GM19328 (cell line): ENCODE data around the gene DNAH2.
A peak's percentile ranks its signal among the peaks of the same experiment; 100 is the strongest.

ENCODE experiments used
- ATAC-seq: cut with Tn5 transposase; IDR thresholded peaks from one replicate; pipeline ENCODE4 v1.9.1; 2021; ENCODE audit warnings: mild to moderate bottlenecking, moderate library complexity; ENCODE audit not compliant: unreplicated experiment

The DNAH2 gene

GRCh38 chr17:7716901-7717755 is at the start of gene DNAH2:
TSS of gene DNAH2 (plus strand) at chr17:7717744. CDS start at chr17:7719735, 1,991 bp downstream.
- ATAC-seq: no peak

GRCh38 chr17:7668482-7668881 is 49.1 kb upstream of the DNAH2 start:
- ATAC-seq: no peak

GRCh38 chr17:7673239-7673638 is 44.3 kb upstream of the DNAH2 start:
- ATAC-seq: no peak

GRCh38 chr17:7674934-7675333 is 42.6 kb upstream of the DNAH2 start:
- no peak for ATAC-seq

GRCh38 chr17:7676533-7676932 is 41.0 kb upstream of the DNAH2 start:
- ATAC-seq: no peak

GRCh38 chr17:7677388-7678067 is 40.0 kb upstream of the DNAH2 start:
- ATAC-seq: no peak

- no peak for ATAC-seq
These were observed 32.6 kb upstream of the DNAH2 start for GRCh38 chr17:7684851-7685532.

GRCh38 chr17:7685533-7686221 is 31.9 kb upstream of the DNAH2 start:
- no peak for ATAC-seq

- no peak for ATAC-seq
These were observed 31.1 kb upstream of the DNAH2 start for GRCh38 chr17:7686222-7687071.

- ATAC-seq: no peak
These were observed 30.3 kb upstream of the DNAH2 start, which contains the start of gene TP53 for GRCh38 chr17:7687072-7687907. TSS of gene TP53 (minus strand) at chr17:7687490. CDS start at chr17:7676594, 10,896 bp downstream.

GRCh38 chr17:7687908-7688807 is 29.4 kb upstream of the DNAH2 start, which contains the start of gene WRAP53:
TSS of gene WRAP53 (plus strand) at chr17:7688477. CDS start at chr17:7688649, 172 bp downstream.
- ATAC-seq: peak; percentile 67

GRCh38 chr17:7688808-7689316 is 28.7 kb upstream of the DNAH2 start:
- ATAC-seq: no peak

GRCh38 chr17:7695586-7695985 is 22.0 kb upstream of the DNAH2 start:
- ATAC-seq: no peak

- no peak for ATAC-seq
These were observed 19.5 kb upstream of the DNAH2 start for GRCh38 chr17:7697828-7698588.

GRCh38 chr17:7700510-7700909 is 17.0 kb upstream of the DNAH2 start:
- ATAC-seq: no peak

GRCh38 chr17:7701681-7702080 is 15.9 kb upstream of the DNAH2 start:
- no peak for ATAC-seq

- no peak for ATAC-seq
These were observed 14.8 kb upstream of the DNAH2 start for GRCh38 chr17:7702776-7703175.
